DMS 273 (cell line): Measurements from ENCODE around the gene GNPTAB.

Source experiments
- DNase-seq: peaks from one replicate; lab custom pipeline; 2025; ENCODE audit not compliant: unreplicated experiment; lab: John Stamatoyannopoulos, UW

Gene GNPTAB

GRCh38 chr12:101773650-101774162, 57.1 kb downstream of the GNPTAB start:
- peak; percentile 63 for DNase-seq

DNA sequence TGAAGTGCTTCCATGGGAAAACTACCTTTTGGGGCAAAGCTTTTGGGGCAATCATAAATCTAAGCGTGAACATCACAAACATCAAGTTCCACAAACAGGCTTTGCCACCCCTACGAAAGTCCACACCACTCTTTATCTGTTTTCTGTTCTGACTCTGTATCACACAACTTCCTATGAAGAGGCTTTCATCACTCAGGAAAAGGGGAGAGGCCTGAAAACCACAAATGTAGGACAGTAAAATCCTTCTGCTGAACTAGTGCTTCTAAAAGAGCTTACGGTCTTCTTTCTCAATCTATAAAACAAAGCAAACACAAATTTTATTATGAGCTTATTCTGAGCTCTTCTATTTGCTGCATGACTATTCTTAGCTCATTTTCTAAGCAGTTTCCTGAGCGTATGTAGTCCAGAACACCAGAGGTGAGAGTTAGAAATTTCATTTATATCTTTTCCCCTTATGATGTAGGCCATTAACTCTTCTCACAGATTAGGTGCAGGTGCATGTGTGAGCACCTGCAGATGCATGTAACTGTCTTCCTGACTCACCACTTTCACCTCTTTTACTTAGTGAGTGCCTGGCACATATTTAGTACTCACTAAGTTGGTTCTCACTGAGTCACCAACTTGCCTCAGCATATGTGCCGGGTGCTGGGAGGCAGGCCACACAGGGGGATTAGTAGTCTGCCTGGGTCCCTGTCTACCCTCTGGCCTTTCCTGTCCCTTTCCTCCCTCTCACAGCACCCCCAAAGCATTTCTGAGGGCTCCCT, 58.6 kb downstream of the GNPTAB start:
- DNase-seq, result no peak

- DNase-seq, result no peak
Observed at GRCh38 chr12:101769865-101770264, 60.9 kb downstream of the GNPTAB start.

DNA sequence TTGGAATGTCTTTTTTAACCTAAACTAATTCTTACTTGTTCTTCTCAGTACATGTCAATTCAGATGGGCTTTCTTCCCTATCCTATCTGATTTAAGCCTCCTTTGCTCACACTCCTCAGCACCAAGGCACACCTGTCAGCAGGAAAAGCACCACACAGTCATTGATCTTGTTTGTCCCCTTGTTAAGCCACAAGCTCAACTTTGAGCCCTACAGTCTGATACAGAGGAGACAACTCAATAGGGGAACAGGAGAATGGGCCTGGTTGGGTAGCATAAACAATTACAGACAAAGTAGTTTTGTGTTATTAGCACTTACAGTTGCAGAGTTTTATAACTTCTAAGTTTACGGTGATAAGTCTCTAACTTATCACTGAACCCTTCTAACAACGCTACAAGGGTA, 62.0 kb downstream of the GNPTAB start:
- no peak for DNase-seq

DNA sequence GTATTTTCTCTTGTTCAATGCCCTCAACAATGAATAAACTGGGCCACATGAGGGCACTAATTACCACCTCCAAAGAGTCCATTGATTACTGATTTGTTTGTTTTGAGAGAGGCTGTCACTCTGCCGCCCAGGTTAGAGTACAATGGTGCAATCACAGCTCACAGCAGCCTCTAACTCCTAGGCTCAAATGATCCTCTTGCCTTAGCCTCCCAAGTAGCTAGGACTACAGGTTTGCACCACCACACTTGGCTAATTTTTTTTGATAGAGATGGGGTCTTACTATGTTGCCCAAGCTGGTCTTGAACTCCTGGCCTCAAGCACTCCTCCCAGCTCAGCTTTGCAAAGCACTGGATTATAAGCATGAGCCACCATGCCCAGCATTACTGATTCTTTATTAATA, 63.2 kb downstream of the GNPTAB start:
- no peak for DNase-seq

- DNase-seq, result no peak
Observed at GRCh38 chr12:101764051-101764792, 66.5 kb downstream of the GNPTAB start.

- DNase-seq, result no peak
Observed at GRCh38 chr12:101763246-101763931, 67.4 kb downstream of the GNPTAB start.

DNA sequence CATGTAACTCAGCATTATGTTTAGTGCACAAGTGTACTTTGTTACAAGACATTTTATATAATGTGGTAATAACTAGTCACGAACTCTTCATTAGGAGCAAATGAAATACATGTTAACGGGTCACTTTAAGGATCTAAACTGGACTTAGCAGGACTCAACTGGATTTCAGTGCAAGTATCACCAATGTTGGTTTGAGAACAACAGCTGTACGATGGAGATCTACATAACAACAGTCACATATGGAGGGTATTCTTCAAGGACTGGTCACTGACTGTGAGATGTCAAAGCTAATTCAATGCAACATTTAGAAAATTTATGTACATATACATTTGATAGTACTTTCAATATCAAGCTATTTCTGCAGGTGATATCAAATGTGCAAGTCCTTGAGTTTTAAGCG, 69.0 kb downstream of the GNPTAB start:
- no peak for DNase-seq

GRCh38 chr12:101761350-101761749, 69.4 kb downstream of the GNPTAB start:
- no peak for DNase-seq

DNA sequence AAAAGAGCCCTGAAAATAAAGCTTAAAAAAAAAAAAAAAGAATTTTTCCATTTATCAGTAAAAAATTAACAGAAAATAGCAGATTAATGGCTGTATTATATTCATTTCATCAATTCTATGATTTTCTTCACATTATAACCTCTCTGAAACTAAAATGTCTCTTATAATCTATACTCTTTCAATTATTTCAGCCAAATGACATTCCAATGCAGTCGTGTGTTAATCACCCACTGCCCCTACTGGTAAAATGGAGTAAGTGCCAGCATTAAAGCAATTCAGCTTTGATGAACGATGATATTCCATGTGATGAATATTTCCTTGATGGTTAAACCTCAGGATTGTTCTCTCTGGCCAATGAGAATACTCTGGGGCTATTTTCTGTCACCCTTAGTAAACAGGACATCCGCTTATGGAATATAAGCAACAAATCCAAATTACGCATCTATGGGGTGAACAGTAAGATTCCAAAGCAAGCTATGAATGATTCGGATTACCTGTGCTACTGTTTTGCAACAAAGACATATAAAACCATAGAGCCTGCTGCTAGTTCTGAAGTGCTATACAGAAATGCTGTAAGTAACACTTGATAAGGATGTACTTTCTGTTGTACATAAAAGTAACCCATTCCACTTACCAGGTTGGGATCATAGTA, 71.2 kb downstream of the GNPTAB start:
- DNase-seq, result peak; percentile 49

DNA sequence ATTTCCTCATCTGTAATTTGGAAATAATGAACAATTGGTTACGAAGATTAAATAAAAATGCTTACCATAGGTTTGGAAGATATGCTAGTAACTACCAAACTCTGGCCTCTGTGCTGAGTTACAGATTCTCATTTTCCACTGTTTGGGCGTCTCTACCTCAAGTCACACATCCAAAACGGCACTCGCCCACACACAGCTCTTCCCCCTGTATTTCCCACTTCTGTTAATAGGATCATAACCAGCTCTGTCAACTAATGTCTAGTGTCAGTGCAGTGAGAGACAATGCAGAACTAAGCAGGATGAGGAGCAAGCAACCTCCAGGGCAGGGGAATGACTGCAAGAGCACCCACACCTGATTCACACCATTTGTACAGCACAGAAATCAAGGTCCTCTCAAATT, 80.6 kb downstream of the GNPTAB start:
- DNase-seq, result no peak

GRCh38 chr12:101749657-101750056, 81.1 kb downstream of the GNPTAB start:
- DNase-seq, result no peak

DNA sequence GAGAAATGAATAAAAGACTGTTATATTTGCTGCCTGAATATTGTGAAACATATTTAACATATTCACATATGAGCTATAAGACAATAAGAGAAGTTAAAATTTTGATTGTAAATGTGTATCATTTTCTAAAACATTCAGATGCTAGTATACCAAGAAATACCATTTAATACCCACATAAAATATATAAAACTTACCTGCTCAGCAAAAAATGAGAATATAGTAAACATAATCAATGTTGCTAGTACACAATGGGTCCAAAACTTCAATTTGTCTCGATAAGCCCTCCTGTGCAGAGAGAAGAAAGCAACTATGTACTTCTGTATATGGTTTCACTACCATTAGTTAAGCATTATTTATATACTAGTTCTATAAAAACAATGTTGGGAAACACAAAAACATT, 81.9 kb downstream of the GNPTAB start:
- DNase-seq, result no peak

DNA sequence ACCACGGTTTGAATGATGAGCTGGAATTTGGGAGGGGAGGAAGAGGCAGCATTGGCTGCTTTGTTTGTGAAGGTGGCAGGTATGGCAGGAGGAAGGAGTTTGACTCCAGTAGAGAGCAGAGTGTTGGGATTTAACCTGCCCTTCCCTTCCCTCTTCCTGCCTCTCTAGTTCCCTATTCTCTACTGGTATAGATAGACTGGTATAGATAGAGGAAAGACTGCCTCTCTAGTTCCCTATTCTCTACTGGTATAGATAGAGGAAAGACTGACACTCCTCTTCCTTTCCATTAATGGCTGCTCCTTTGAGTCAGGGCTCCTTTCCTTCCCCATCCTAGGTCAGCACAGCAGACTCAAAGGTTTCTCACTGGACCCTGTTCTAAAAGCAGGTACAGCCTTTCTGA, 83.1 kb downstream of the GNPTAB start:
- DNase-seq, result no peak

DNA sequence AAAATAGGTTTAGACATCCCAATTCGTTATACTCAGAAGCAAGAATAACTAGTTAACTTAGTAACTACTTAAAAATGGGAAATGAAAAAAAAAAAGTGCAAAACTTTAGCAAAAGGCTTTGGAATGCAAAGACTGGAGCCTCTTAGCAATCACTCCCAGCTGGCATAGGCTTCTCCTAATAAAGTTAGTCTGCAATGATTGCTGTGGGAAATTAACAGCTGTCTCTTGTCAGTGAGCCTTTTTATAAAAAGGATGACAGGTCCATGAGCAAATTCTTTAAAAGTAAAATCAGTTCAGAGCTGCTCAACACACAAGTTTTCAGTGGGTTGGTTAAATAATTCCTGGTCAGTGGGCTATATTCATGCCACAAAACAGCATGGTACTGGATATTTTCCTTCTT, 84.1 kb downstream of the GNPTAB start:
- no peak for DNase-seq

GRCh38 chr12:101746196-101746595, 84.6 kb downstream of the GNPTAB start:
- DNase-seq, result no peak

DNA sequence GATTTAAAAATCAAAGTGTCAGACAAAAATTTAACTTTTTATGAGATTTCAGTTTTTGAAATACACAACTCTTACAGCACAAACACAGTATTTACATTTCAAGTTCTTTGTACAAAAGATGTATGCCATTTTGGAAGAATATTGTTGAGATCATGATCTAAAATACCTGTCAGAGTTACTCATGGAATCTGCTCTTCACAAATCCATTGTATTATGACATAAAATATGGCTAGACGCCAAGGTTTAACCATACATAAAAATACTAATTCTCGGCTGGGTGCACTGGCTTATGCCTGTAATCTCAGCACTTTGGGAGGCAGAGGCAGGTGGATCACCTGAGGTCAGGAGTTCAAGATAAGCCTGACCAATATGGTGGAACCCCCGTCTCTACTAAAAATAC, 85.3 kb downstream of the GNPTAB start:
- no peak for DNase-seq

DNA sequence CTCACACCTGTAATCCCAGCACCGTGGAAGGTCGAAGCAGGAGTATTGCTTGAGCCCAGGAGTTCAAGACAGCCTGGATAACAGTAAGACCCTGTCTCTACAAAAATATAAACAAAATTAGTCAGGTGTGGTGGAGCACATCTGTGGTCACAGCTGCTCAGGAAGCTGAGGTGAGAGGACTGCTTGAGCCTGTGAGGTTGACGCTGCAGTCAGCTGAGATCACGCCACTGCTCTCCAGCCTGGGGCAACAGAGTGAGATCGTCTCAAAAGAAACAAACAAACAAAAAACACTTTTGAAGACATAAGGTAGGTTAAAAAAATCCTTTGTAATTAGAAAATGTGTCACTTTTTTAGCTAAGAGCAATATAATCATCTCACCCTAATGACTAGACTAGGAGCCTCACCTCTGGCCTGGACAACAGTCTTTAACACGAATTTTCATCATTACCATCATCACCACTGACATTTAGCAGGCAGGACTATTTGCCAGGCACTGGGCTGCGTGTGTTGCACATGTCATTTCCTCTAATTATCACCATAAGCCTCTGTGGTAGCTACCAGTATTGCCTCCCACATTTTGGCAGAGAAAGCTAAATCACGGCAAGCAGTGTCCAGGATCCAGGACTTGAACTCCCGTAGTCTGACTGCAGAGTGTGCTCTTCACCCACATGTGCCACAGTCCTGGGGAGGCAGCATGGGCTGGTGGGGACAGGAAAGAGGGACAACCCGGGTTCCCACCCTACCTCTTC, 86.9 kb downstream of the GNPTAB start:
- no peak for DNase-seq

DNA sequence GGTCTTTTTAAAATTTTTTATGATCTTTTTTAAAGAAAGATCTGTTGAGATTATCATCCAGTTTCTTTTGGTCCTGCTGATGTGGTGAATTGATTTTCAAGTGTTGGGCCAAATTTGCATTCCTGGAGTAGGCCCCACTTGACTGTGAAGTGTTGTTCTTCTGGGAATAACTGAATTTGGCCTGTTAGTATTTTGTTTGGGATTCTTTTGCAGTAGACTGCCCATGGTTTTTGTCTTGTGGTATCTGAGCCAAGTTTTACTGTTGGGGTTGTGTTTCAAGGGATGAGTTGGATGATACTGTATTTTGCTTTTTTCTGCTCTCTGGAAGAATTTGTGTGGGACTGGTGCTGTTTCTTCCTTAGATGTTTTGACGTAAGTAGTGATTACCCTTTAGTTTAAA, 87.5 kb downstream of the GNPTAB start:
- DNase-seq, result no peak

DNA sequence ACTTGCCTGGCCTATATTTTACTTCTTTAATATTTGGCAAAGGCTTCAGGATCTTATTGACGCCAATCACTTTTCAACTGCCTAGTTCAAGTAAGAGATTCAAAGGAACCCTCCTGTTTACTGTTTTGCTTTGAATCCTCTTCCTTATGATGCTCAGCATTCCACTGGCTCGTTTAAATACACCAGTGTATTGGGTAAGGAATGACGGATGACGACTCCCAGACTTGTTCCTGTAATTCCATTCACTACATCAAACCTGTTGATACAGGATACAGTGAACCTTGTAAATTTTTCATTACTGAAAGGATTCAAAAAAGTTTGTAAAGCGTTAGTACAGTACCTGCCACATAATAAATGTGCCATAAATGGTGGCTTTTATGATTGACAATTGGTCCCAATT, 89.8 kb downstream of the GNPTAB start:
- DNase-seq, result no peak

DNA sequence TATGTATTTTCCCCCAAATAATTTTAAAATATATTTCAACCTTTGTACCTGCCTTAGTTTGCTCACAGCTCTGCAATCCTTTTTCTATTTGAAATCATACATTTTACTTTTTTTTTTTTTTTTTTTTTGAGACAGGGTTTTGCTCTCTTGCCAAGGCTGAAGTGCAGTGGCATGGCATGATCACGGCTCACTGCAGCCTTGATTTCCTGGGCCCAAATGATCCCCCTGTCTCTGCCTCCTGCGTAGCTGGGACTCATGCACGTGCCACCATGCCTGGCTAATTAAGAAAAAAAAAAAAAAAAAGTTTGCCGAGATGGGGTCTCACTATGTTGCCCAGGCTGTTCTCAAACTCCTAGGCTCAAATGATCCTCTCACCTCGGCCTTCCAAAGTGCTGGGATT, 90.2 kb downstream of the GNPTAB start:
- DNase-seq, result no peak
